Measurements from ENCODE around the gene SPECC1. TPM values are rescaled to one million over a fixed set of nuclear protein-coding genes. Genes with fewer than 3 reads are reported as not detected.
A peak's percentile ranks its signal among the peaks of the same experiment; 100 is the strongest.

The SPECC1 gene
- total RNA-seq, 6 experiments from 2014 or later: 19.2 to 33.7 (median 29.4) TPM

GRCh38 chr17:19991252-19991885 is 17.8 kb upstream of the SPECC1 start:
- Mint-ChIP-seq H3K27ac (no peak overlapping the region), H3K9me3 (no peaks in the 10 kb centered on the region), H3K36me3 (ENCODE audit: low read depth) (no peaks in the 10 kb centered on the region), H3K4me1 (ENCODE audit: low read depth) (peaks cover 14% of the 10 kb centered on the region), H3K4me3 (no peak overlapping the region), H3K27me3 (ENCODE audit: insufficient read depth) (peaks cover 10% of the 10 kb centered on the region)
- DNase-seq: no peak
- TF ChIP-seq CTCF (IDR thresholded peaks at IDR 0.05): no peak

DNA sequence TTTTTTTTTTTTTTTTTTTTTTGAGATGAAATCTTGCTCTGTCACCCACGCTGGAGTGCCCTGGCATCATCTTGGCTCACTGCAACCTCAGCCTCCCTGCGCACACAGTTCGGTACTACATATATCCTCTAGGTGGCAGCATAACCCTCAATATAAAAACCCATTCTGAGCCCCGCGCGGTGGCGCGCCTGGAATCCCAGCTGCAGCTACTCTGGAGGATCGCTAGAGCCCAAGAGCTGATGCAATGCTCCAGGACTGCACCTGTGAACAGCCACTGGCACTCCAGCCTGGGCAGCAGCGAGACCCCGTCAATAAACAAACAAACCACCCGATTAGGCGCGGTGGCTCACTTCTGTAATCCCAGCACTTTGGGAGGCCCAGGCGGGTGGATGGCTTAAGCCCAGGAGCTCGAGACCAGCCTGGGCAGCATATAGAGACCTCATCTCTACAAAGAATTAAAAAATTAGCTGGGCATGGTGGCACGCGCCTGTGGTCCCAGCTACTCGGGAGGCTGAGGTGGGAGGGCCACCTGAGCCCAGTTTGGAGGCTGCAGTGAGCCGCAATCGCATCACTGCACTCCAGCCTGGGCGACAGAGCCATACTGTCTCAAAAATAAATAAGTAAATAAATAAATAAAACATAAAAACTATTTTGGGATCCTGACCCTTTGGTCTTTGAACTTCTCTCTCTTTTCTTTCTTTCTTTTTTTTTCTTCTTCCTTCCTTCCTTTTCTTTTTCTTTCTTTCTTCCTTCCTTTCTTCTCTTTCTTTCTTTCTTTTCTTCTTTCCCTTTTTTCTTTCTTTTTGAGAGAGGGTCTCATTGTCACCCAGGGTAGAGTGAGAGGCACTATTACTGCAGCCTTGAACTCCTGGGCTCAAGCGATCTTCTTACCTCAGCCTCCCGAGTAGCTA is 16.1 kb upstream of the SPECC1 start:
- Mint-ChIP-seq H3K4me3 (no peak overlapping the region), H3K36me3 (ENCODE audit: low read depth) (no peaks in the 10 kb centered on the region), H3K27me3 (ENCODE audit: insufficient read depth) (peaks cover 10% of the 10 kb centered on the region), H3K27ac (no peak overlapping the region), H3K9me3 (no peaks in the 10 kb centered on the region), H3K4me1 (ENCODE audit: low read depth) (no peaks in the 10 kb centered on the region; the same call in 1 of the 2 replicates)
- peak; percentile 78 for DNase-seq
- TF ChIP-seq CTCF (IDR thresholded peaks at IDR 0.05): peak; percentile 91

DNA sequence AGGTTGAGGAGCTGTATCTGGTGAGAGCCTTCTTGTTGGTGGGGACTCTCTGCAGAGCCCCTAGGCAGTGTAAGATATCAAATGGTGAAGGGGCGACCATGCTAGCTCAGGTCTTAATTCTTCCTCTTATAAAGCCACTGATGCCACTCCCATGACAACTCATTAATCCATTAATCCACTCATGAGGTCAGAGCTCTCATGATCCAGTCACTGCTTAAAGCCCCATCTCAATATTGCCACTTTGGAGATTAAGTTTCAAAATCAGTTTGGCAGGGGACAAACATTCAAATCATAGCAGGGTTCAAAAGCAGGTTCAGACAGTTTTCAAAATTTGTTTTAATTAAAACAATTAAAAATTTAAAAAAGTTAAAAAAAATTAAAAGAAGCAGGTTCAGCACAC is 13.1 kb upstream of the SPECC1 start:
- no peak for TF ChIP-seq CTCF (IDR thresholded peaks at IDR 0.05)
- Mint-ChIP-seq H3K9me3 (no peaks in the 10 kb centered on the region), H3K27ac (no peak overlapping the region), H3K36me3 (ENCODE audit: low read depth) (no peaks in the 10 kb centered on the region), H3K4me3 (no peak overlapping the region), H3K4me1 (ENCODE audit: low read depth) (no peaks in the 10 kb centered on the region; the same call in 1 of the 2 replicates), H3K27me3 (ENCODE audit: insufficient read depth) (peaks cover 22% of the 10 kb centered on the region)
- DNase-seq: no peak

DNA sequence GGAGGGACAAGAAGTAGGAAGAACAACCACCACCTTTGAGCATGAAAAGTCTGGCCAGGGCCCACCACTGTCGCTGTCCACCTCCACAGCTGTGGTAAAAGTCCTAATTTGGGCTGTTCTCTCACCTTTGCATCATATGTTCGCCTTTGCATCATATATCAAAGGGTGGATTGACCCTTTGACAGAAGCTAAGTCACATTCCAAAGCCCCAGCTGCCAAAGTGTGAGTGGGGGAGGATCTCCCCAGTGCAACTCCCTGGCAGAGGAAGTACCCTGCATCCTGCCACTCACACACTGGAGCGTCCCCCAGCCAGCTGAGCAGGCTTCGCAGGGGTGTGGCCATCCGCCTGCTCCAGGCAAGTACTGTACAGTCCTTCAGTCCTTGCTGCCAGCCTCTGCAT is 12.7 kb upstream of the SPECC1 start:
- H3K4me3 Mint-ChIP-seq: no peak overlapping the region
- no peaks in the 10 kb centered on the region for H3K36me3 Mint-ChIP-seq (ENCODE audit: low read depth)
- no peak for TF ChIP-seq CTCF (IDR thresholded peaks at IDR 0.05)
- peaks cover 20% of the 10 kb centered on the region for H3K27me3 Mint-ChIP-seq (ENCODE audit: insufficient read depth)
- no peak overlapping the region for H3K27ac Mint-ChIP-seq
- DNase-seq: no peak
- no peaks in the 10 kb centered on the region; the same call in 1 of the 2 replicates for H3K4me1 Mint-ChIP-seq (ENCODE audit: low read depth)
- H3K9me3 Mint-ChIP-seq: no peaks in the 10 kb centered on the region

DNA sequence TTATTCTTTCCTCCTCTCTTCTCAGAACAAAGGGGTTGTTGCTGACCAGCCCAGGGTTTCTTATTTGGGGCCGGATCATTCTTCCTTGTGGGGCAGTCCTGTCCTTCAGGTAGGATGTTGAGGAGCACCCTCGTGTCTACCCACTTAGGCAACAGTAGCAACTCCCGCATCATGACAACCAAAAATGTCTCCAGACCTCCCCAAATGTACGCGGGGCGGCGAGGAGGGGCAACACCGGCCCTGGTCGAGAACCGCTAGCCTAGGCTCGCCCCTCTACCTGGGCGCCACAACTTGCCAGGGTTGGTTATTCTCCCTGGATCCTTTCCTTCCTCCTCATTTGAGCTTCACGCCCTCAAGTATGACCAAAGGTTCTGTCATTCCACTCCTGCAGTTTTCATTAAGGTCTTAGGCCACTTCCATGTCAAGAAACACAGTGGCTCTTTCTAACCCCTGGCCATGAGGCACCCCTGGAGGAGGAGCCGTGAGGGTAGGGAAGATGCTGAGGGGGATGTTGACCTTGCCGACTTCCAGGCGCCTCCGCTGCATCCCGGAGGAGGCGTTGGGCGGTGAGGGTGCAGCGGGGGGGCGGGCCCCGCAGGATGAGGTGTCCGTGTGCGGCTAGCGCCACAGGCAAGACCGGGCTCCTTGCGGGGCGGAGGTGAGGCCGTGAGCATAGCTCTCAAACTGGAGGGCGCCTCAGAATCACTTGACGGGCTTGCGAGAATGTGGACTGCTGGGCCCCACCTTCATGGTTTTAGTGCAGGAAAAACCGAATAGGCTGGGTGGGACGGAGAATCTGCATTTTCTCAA is 712 bp upstream of the SPECC1 start:
- H3K27ac Mint-ChIP-seq: no peak overlapping the region
- H3K4me3 Mint-ChIP-seq: peak overlapping the region; percentile 92
- no peaks in the 10 kb centered on the region for H3K9me3 Mint-ChIP-seq
- DNase-seq: no peak
- no peak for TF ChIP-seq CTCF (IDR thresholded peaks at IDR 0.05)
- no peaks in the 10 kb centered on the region for H3K36me3 Mint-ChIP-seq (ENCODE audit: low read depth)
- H3K4me1 Mint-ChIP-seq (ENCODE audit: low read depth): peaks cover 12% of the 10 kb centered on the region
- peaks cover 27% of the 10 kb centered on the region for H3K27me3 Mint-ChIP-seq (ENCODE audit: insufficient read depth)
